HEK293T (cell line): ENCODE measurements around the gene SLC35B2.

Experiments used
- CTCF ChIA-PET: fragments of 350-600 bp; formaldehyde crosslinking; extraction: SDS; loops from one replicate; lab custom pipeline; 2021; ENCODE audit warnings: antibody characterized with exemption, inconsistent platforms; lab: Yijun Ruan, JAX
- POLR2A ChIA-PET: fragments of 350-600 bp; formaldehyde crosslinking; extraction: SDS; loops from one replicate; lab custom pipeline; 2020; ENCODE audit warnings: antibody characterized with exemption, inconsistent platforms; lab: Yijun Ruan, JAX
- DNase-seq: peaks from one replicate; pipeline ENCODE4 v3.0.0; 2012; ENCODE audit warnings: mixed read lengths; ENCODE audit errors: extremely low spot score
- ARNT ChIP-seq: fragments of 450-650 bp; IDR thresholded peaks from 2 replicates; pipeline ENCODE4 v1.6.1; 2017; ENCODE audit warnings: mild to moderate bottlenecking
- BHLHE40 ChIP-seq: fragments of 450-650 bp; IDR thresholded peaks from 2 replicates; pipeline ENCODE4 v1.6.1; 2016; ENCODE audit warnings: mild to moderate bottlenecking, moderate library complexity, borderline replicate concordance
- CTBP1 ChIP-seq: fragments of 450-650 bp; IDR thresholded peaks from 2 replicates; pipeline ENCODE4 v1.6.1; 2016; ENCODE audit warnings: borderline replicate concordance
- ELF4 ChIP-seq: fragments of 450-650 bp; IDR thresholded peaks from 2 replicates; pipeline ENCODE4 v1.6.1; 2017; ENCODE audit warnings: antibody characterized with exemption
- FOXA1 ChIP-seq: fragments of 450-650 bp; IDR thresholded peaks from 2 replicates; pipeline ENCODE4 v1.6.1; 2016; ENCODE audit warnings: mild to moderate bottlenecking
- FOXK2 ChIP-seq: fragments of 450-650 bp; IDR thresholded peaks from 2 replicates; pipeline ENCODE4 v1.6.1; 2016; ENCODE audit warnings: mild to moderate bottlenecking
- FOXM1 ChIP-seq: fragments of 450-650 bp; IDR thresholded peaks from 2 replicates; pipeline ENCODE4 v1.6.1; 2017; ENCODE audit warnings: mild to moderate bottlenecking, borderline replicate concordance
- HDGF ChIP-seq: fragments of 450-650 bp; IDR thresholded peaks from 2 replicates; pipeline ENCODE4 v1.6.1; 2017; ENCODE audit warnings: antibody characterized with exemption, borderline replicate concordance
- L3MBTL2 ChIP-seq: fragments of 450-650 bp; conservative IDR thresholded peaks from 2 replicates; pipeline ENCODE4 v1.6.1; 2016; ENCODE audit warnings: mild to moderate bottlenecking
- LEF1 ChIP-seq: fragments of 450-650 bp; IDR thresholded peaks from 2 replicates; pipeline ENCODE4 v1.6.1; 2017; ENCODE audit warnings: mild to moderate bottlenecking, borderline replicate concordance
- NFRKB ChIP-seq: fragments of 450-650 bp; IDR thresholded peaks from 2 replicates; pipeline ENCODE4 v1.6.1; 2016; ENCODE audit warnings: mild to moderate bottlenecking, moderate library complexity
- SP1 ChIP-seq: fragments of 450-650 bp; IDR thresholded peaks from 2 replicates; pipeline ENCODE4 v1.6.1; 2017
- SUZ12 ChIP-seq: fragments of 450-650 bp; IDR thresholded peaks from 2 replicates; pipeline ENCODE4 v1.6.1; 2016; ENCODE audit warnings: mild to moderate bottlenecking
- TARDBP ChIP-seq: fragments of 450-650 bp; IDR thresholded peaks from 2 replicates; pipeline ENCODE4 v1.6.1; 2016
- ZNF384 ChIP-seq: fragments of 450-650 bp; IDR thresholded peaks from 2 replicates; pipeline ENCODE4 v1.6.1; 2016
- TF ChIP-seq, protein P1 (sequence below): fragments of 450-650 bp; IDR thresholded peaks from 2 replicates; pipeline ENCODE4 v1.6.1; 2016

The SLC35B2 gene

GRCh38 chr6:44262467-44263353 lies 5.4 kb upstream of the SLC35B2 start:
- ChIA-PET CTCF (no interaction called here), POLR2A (interaction anchor here (0.8 to 2.7 kb wide), 2 partner anchors 8 to 15 kb away, joined by 3 to 20 read pairs; partner anchors contain the start of gene HSP90AB1)
- DNase-seq: no peak
- TF ChIP-seq ARNT: no peak
- no peak for TF ChIP-seq SUZ12
- TF ChIP-seq CTBP1: no peak
- TF ChIP-seq ZNF384: no peak
- no peak for TF ChIP-seq TARDBP
- TF ChIP-seq HDGF: no peak
- no peak for TF ChIP-seq FOXK2
- TF ChIP-seq SP1: no peak
- TF ChIP-seq, protein P1, sequence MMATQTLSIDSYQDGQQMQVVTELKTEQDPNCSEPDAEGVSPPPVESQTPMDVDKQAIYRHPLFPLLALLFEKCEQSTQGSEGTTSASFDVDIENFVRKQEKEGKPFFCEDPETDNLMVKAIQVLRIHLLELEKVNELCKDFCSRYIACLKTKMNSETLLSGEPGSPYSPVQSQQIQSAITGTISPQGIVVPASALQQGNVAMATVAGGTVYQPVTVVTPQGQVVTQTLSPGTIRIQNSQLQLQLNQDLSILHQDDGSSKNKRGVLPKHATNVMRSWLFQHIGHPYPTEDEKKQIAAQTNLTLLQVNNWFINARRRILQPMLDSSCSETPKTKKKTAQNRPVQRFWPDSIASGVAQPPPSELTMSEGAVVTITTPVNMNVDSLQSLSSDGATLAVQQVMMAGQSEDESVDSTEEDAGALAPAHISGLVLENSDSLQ: no peak
- no peak for TF ChIP-seq NFRKB
- TF ChIP-seq FOXA1: no peak
- no peak for TF ChIP-seq FOXM1
- no peak for TF ChIP-seq ELF4
- TF ChIP-seq LEF1: no peak
- no peak for TF ChIP-seq BHLHE40
- TF ChIP-seq L3MBTL2: no peak

GRCh38 chr6:44261581-44261980 lies 4.3 kb upstream of the SLC35B2 start:
- ChIA-PET POLR2A (interaction anchor here (2.7 kb wide), 1 partner anchor 14 kb away, joined by 20 read pairs; the partner anchor contains the start of gene HSP90AB1), CTCF (no interaction called here)
- no peak for DNase-seq
- TF ChIP-seq L3MBTL2 (no peak), CTBP1 (no peak), FOXM1 (no peak), ELF4 (no peak), TARDBP (no peak), FOXA1 (no peak), SP1 (no peak), ARNT (no peak), SUZ12 (no peak), BHLHE40 (no peak), ZNF384 (no peak), HDGF (no peak), LEF1 (no peak), NFRKB (no peak)
- TF ChIP-seq, protein P1: no peak

DNA sequence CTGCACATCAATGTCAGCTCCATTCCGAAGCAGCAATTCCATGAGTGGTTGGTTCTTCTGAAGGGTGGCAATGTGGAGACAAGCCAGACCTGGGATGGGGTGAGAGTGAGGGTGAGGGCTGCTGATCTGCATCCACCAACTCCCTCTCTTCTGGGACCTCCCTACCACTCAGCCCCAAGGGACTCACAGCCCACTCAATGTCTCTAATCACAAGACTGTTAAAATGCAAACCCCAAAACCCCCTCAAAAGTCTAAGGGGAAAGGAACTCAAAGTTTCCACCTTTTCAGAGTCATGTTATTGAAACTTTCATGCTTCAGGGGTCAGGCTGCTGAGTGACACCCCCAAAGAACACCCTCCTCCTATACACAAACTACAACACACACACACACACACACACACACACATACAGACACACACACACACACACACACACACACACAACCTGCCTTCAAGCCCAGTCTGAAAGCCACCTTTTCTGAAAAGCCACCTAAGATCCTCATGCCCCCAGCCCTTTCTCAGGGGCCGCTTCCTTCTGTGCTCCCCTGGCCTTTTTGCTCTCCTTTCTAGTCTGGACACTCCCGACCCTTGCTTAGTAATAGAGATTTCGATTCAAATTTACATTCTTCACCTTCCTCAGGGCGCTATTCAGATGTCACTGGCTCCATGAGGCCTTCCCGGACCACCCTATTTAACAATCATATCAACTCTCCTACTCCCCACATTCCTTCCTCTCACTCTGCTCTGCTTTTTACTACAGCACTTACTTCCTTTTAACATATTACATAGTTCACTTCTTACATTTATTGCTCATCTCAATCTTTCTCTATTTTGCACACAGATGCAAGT lies 3.3 kb upstream of the SLC35B2 start:
- TF ChIP-seq NFRKB (no peak), BHLHE40 (no peak), TARDBP (no peak), SP1 (no peak), FOXK2 (no peak), ARNT (no peak), ELF4 (no peak), FOXM1 (no peak), CTBP1 (no peak), LEF1 (no peak)
- ChIA-PET POLR2A (interaction anchor here (0.9 to 2.7 kb wide), 2 partner anchors 13 to 14 kb away, joined by 4 to 20 read pairs; partner anchors contain the start of gene HSP90AB1), CTCF (no interaction called here)
- no peak for DNase-seq

- POLR2A ChIA-PET: interaction anchor here (0.9 kb wide), 1 partner anchor 13 kb away, joined by 4 read pairs; the partner anchor contains the start of gene HSP90AB1
- TF ChIP-seq FOXA1: no peak
- no peak for TF ChIP-seq CTBP1
- no peak for DNase-seq
- CTCF ChIA-PET: no interaction called here
These were observed 2.7 kb upstream of the SLC35B2 start for GRCh38 chr6:44260011-44260410.

DNA sequence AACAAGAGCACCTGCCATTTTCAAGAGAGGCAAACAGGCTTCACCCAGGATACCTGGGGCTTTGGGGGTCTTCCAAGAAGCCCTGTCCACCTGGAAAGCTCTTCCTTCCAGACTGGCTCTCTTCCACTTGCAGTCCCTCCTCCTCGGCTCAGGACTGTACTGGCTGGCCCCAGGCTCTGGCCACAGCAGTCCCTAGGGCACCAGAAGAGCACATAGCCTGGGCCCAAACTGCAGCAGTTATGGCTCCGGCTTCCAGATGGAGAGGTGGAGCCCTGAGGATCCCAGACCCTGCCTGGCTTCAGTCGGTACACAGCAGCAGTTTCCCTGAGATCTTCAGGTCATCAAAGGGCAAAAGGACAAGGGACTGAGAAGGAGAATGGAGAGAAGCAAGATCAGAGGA lies 1.6 kb upstream of the SLC35B2 start:
- POLR2A ChIA-PET: no interaction called here
- CTCF ChIA-PET: no interaction called here
- no peak for DNase-seq
- no peak for TF ChIP-seq ARNT
- TF ChIP-seq TARDBP: no peak
- no peak for TF ChIP-seq FOXM1
- TF ChIP-seq ELF4: no peak
- TF ChIP-seq ZNF384: no peak
- no peak for TF ChIP-seq SUZ12
- TF ChIP-seq FOXA1: no peak
- no peak for TF ChIP-seq HDGF
- TF ChIP-seq, protein P1: no peak
- TF ChIP-seq LEF1: no peak
- no peak for TF ChIP-seq FOXK2
- no peak for TF ChIP-seq CTBP1
